Hindlimb muscle (tissue), 1 donor: ENCODE results near the gene CACNA1H. TPM values are rescaled to one million over a fixed set of nuclear protein-coding genes. Genes with fewer than 3 reads are reported as not detected.
"Not testable (repeated sequence)": the region's sequence is repeated elsewhere in the genome, so short reads cannot be mapped to it uniquely, and the experiment has no call there.

Experiments
- DNase-seq: peaks from one replicate; pipeline ENCODE4 v3.0.0-alpha.2; 2013
- polyA plus RNA-seq: library from polyadenylated mRNA; unstranded; fragments of 120-200 nt; gene quantifications from one replicate; pipeline ENCODE4 v1.2.1, GENCODE V29; 2013; ENCODE audit not compliant: insufficient read length

Gene CACNA1H
- polyA plus RNA-seq, 1 donor, result 69.6 TPM

DNA sequence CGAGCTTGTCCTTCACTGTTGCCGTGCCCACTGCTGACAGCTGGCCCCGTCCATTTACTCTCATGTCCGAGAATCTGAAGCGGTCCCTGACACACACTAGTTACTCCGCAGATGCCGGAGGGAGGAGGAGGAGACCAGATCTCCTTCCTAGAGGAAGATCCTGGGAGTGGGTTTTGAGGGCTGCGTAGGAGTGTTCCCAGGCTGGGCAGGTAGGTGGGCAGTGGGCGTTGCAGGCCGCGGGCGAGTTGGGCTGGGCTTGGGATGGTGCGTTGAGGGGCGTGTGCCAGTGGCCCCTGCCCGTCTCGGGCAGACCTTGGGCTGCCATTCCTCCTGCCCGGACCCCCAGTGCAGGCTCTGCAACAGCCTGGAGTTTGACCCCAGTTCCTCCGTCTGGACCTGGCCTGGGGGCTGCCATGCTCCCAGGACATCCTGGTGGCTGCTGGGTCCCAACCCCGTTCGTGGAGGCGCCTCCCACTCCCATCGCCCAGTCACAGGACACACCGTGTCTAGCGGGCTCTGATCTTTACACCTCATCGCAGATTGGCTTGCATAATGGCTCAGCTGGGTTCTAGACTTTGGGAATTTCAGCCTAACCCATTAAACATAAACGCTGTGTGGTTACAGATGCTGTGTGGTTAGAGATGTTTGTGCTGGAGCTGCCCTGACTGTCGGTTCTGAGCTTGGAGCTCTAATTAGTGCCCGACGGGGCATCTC lies 22.8 kb downstream of the CACNA1H start:
- no peak for DNase-seq

DNA sequence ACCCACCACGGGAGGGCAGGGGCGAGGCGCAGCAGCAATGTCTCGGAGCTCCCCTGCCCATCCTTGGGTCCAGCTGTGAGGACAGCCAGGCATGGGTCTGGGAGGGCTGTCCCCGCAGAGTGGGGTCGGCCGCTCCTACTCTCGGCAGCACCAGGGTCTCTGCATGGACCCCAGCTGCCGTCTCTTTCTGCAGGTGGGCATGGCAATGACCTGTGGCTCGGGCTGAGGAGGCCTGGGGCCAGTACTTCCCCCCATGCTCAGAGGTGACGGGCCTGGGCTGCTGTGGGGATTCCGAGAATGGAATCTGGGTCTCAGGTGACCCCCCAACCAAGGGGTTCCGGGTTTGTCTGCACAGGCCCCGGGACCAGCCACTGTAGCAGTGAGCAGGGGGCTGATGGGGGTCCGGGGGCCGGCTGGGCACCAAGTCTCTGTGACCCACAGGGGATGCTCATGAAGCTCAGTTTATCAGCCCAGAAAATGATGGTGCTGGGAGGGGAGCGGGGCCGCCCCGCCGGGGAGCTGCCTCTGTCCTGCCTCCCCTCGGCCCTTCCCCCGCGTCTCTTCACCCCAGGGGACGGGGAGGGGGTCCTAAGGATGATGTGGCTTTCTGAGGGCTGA lies 23.5 kb downstream of the CACNA1H start:
- no peak for DNase-seq

DNA sequence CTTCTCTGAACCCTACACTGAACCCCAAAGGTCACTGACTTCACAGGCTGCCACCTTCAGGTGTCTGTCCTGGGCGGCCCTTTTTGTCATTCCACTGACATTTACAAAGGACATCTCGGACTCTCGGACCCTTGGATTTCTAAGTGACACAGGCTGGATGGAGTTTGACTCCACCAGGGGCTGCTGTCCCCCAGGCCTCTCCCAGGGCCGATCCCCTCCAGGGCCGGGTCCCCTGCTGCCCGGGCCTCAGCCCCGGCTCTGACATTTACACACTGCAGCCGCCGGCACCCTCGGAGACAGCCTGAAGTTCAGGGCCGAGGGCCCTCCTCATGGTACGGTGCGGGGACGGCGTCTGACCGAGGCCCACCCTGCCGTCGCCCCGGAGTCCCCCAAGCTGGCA lies 24.1 kb downstream of the CACNA1H start:
- no peak for DNase-seq

DNA sequence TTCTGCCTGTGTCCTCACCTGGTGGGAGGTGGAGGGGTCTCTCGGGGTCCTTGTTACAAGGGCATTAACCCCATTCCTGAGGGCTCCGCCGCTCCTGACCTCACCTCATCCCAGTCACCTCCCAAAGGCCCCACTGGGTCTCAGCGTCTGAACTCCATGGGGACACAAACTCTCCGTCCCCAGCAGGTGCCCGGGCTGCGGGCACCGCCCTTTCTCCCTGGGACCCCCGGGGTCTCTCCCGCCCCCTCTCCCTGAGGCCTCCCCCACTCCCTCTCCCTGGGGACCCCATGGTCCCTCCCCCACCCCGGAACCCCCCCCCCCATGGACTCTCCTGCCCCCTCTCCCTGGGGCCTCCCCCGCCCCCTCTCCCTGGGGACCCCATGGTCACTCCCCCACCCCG lies 24.8 kb downstream of the CACNA1H start:
- no peak for DNase-seq

DNA sequence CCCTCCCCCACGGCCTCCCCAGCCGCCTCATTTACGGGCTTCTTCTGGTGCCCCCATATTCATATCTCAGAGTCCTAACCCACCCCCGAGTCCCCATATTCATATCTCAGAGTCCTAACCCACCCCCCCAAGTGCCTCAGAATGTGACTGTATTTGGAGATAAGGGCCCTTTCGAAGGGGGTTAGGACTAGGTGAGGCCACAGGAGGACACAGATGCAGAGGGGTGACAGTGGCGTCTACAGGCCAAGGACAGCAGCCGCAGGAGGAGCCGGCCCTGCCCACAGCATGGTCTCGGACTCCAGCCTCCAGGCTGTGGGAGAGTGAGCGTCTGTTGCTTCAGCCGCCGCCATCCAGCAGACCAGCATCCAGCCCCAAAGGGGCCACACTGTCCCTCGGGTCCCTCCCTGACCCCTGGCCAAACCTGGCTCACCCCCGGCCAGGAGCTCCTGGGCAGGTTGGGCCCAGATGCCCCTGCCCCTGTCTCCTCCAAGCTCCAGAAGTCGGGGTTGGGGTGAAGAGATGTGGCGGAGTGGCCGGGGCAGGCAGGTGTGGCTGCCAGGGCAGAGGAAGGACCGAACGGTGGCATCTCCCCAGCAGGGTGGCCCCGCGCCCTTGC lies 25.5 kb downstream of the CACNA1H start:
- no peak for DNase-seq

DNA sequence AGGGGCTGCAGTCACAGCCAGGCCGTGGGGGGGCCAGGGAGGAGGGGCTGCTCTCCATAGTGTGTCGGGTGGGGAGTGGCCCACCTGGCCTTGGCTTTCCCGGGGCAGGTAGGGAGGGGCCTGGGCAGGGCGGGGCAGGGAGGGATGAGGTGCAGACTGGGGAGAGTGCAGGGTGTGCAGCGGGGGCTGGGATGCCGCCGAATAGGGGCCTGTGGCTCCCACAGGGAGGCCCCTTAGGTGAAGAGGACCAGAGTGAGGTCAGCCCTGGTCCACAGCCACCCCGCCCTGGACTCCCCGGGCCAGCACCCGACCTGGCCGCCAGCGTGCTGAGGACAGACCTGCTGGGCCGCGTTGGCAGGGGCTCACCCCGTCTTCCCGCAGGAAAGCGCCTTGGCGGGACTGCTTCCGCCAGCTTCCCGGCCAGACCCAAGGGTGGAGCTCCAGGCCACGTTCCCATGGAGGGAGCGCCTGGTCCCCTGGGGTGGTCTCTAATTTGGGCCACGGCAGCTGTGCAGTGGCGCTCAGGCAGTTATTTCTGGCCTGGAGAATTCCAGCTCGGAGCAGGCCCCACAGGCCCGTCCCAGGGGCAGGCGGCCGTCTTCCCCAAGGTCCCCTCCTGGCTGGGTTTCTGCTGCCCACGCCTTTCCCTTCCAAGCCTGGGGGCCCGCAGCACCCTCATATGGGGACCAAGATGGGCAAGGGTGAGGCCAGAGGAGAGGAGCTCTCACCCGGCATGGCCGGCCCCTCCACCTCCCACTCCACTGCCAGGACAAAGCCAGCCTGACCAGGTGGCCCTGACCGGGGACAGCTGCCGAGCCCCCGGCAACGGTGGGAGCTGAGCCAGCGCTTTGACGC lies 27.9 kb downstream of the CACNA1H start:
- peak; percentile 30 for DNase-seq

DNA sequence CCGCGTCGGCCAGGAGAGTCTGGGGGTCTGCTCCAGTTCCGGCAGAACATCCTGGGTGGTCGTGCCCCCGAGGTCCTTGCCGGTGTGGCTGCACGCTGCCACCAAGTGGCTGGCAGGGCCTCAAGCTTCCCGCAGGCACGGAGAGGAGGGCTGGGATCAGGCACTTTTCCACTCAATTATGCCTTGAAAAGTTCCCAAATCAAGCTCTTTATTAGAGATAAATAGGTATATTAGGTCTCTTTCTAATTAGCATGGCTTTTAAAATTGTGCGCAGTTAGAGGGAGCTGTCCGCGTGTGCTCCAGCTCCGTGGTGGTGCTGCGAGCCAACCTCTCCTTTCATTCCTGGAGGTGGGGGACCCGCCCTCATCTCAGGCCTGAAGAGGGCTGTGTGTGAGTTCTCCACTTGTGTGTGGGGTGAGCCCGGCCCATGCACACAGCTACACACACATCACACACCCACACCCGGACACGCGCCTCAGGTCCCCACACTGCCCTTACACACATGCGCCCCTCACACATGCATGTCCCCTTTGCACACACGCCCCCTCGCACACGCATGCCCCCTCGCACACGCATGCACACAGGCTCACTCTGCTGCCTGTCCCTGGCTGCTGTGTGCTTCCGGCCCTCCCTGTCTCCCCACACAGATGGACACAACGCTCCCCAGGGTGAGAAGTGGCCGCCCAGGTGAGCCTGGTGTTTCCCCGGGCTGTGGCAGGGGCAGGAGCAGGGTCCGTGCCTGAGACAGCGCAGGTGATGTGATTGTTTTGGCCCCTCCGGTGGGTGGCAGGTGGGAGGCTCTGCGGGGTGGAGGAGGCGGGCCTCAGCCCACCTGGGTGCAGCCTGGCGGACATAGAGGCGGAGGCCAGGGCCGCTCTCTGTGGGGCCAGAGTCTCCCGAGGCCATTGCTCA lies 28.8 kb downstream of the CACNA1H start:
- no peak for DNase-seq

DNA sequence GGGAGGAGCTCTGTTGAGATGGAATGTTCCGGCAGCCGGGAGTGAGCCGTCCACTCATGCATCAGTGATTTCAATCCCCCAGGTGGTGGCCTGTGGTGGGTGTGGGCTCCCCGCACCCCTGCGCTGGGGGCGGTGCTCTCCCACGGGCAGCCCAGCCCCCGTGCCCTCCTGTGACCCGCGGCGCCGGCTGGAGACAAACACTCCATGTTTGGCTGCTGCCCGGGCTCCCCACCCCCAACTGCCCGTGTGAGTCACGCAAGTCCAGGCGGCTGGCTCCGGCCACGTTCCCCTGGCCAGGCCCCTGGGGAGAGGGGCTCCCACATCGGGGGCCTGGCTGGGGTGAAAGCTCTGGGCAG lies 29.4 kb downstream of the CACNA1H start:
- DNase-seq, result no peak

DNA sequence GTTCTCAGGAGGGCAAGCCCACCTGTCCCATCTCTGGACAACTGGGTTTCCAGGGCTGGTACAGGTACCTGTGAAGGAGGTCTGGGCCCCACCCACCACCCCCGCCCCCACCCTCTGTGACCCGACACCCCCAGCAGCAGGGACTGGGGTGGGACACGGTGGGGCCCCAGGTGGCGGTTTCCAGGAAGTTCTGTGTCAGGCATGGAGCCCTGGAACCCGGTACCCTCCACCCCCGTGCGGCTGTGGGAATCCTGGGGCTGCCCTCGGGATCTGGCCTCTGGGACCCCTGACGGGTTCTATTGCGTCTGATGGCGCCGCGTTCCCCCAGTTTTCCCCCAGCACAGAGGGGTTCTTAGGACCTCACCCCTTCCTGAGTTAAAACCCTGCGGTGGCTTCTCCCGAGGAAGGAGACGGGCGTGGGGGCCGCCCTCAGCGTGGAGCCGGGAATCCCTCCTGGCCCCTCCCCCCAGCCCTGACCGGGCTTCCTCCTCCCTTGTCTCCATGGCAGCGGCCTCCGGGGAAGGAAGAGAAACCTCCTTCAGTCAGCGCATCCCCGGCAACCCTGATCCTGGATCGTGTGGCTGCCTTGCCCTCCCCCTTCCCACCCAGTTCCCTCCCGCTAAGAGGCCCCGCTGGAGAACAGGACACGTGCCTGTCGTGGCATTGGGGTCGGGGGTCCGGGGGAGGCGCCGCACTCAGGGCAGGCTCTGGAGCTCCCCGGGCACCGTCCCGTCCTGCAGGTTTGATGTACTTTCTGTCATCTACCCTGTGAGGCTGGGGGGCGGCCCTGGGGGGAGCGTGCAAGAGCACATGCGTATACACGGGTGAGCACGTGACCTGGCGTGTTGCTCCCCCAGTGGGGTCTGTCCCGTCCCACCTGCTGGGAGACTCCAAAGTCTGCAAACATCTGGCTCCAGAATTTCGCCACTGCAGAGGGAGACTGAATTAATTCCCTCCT lies 30.3 kb downstream of the CACNA1H start:
- no peak for DNase-seq

DNA sequence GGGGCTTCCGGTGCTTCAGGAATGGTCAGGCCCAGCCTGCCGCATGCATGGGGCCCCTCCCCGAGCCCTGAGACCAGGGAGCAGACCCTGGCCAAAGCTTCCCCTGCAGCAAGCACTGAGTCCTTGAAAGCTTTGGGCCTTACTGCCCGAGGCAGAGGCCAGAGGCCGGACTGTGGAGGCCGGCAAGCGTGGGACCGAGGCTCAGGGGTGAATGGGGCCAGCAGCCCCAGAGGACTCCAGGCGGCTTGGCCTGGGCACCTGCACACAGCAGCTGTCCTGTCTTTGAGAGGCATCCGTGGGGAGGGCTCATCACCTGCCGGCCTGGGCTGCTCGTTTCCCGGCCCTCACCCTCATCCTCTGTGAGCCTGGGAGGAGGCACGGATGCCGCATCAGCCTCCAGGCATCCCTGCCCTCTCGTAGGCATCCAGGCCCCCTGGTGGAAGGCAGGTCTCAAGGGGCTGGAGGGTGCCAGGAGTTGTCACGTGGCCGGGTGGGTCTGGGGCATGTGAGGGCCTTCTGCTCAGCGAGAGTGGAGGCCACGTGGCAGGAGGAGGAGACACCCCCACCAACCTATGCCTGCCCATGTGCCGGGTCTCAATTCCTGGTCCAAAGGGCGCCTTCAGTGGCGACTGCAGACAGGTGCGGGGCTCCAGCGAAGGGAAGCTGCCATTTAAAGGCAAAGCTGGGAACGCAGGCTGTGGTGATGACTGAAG lies 31.4 kb downstream of the CACNA1H start:
- no peak for DNase-seq

DNA sequence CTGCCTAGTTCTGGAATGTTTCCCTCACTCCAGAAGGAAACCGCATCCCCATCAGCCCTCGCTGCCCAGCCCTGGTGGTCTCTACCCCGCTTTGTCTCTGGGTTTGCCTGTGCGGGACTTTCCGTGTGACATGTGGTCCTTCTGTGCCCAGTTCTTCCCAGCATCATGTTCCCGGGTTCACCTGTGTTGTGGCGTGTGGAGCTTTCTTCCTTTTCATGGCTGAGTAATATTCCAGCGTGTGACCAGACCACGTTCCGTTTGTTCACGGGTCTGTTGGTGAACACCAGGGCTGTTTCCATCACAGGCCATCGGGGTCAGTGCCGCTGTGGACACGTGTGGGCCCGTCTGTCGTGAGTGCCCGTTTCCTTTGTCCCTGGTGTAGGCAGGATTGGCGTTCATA lies 32.1 kb downstream of the CACNA1H start:
- DNase-seq, result no peak

DNA sequence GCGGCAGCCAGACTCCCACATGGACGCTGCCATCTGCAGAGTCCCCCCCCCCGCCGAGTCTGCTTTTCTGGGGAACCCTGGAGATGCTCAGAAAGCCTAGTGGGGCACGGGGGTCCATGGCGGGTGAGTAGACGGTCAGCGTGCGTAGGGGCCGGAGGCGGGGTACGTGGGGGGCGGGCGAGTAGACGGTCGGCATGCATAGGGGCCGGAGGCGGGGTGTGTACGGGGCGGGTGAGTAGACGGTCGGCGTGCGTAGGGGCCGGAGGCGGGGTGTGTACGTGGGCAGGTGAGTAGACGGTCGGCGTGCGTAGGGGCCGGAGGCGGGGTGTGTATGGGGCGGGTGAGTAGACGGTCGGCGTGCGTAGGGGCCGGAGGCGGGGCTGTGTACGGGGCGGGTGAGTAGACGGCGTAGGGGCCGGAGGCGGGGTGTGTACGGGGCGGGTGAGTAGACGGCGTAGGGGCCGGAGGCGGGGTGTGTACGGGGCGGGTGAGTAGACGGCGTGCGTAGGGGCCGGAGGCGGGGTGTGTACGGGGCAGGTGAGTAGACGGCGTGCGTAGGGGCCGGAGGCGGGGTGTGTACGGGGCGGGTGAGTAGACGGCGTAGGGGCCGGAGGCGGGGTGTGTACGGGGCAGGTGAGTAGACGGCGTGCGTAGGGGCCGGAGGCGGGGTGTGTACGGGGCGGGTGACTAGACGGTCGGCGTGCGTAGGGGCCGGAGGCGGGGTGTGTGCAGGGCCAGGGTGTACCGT lies 32.7 kb downstream of the CACNA1H start:
- not testable (repeated sequence) for DNase-seq

DNA sequence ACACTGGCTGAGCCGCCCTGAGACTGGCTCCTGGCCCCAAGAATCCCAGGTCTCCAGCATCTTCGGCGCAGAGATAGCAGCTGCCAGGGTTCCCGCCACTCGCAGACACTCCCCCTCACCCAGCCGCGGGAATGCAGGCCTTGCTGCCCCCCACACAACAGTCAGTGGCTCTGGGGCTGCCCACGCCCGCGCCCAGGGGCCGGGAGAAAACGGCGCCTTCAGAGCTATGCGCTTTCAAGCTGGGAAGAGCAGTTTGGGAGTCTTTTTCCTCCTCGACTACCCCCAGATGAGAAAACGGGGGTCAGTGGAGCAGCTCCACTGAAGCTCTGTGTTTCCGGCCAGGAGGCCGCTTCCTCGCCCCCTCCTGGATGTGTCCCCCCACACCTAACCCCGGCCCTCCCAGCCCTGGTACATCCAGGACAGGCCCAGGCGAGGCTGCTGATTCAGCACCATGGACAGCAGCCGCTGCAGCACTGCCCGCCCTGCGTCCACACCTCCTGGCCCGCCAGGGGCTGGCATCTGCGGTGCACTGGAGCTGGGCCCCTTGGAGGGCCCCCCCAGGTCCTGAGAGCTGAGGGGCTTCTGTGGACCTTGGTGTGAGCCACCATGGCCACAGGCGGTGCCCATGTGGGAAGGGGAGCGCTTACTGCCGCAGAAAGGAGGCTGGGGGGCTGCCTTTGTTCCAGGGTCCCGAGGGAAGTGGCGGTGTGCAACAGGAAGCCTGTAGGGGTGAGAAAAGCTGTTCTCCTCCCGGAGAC lies 35.7 kb downstream of the CACNA1H start:
- peak; percentile 46 for DNase-seq

DNA sequence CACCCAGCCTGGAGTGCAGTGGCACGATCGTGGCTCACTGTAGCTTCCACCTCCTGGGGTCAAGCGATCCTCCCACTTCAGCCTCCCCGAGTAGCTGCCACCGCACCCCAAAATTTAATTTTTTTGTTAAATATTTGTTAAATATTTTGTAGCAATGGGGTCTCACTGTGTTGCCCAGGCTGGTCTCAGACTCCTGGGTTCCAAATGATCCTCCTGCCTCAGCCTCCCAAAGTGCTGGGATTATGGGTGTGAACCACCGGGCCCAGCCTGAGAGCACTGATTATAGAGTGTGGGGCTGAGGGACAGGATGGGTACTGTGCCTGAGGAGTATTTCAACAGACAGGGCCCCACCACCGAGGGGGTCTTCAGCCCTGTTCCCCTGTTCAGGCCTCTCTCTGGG lies 36.5 kb downstream of the CACNA1H start:
- no peak for DNase-seq

DNA sequence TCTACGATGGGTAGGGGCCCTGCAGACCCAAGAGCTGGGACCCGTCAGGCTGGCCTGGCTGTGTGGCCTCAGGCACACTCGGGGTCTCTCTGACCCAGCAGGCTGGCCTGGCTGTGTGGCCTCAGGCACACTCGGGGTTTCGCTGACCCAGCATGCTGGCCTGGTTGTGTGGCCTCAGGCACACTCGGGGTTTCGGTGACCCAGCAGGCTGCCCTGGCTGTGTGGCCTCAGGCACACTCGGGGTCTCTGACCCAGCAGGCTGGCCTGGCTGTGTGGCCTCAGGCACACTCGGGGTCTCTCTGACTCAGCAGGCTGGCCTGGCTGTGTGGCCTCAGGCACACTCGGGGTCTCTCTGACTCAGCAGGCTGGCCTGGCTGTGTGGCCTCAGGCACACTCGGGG lies 37.9 kb downstream of the CACNA1H start:
- not testable (repeated sequence) for DNase-seq

DNA sequence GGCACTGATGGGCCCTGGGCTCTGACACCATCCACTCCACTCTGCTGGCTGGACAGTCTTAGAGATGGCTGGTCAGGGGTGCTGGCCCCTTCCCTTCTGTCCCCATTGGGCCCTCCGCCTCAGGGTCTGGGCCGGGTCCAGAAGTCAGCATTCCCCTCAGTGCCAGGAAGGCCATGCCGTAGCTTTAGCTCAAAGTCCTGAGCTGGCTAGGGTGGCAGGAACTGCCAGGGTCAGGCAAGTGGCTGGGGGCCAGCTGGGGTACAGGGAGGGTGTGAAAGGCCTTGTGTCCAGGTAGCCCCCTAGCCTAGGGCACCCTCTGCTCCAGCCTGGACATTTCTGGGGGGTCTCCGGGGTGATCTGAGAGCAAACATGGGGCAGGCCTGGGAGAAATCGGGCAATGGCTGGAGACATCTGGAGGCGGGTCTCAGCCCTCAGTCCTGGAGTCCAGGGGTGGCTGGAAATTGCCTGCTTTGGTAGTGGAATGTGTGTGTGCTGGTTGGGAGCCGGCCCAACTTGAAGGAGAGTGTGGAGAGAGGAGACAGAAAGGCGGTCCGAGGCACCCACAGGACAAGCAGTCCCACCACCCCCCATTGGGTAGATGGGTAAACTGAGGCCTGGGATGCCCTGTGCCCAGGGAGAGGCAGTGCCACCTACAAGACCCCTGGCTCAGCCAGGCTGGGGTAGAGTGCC lies 39.6 kb downstream of the CACNA1H start:
- DNase-seq, result no peak

DNA sequence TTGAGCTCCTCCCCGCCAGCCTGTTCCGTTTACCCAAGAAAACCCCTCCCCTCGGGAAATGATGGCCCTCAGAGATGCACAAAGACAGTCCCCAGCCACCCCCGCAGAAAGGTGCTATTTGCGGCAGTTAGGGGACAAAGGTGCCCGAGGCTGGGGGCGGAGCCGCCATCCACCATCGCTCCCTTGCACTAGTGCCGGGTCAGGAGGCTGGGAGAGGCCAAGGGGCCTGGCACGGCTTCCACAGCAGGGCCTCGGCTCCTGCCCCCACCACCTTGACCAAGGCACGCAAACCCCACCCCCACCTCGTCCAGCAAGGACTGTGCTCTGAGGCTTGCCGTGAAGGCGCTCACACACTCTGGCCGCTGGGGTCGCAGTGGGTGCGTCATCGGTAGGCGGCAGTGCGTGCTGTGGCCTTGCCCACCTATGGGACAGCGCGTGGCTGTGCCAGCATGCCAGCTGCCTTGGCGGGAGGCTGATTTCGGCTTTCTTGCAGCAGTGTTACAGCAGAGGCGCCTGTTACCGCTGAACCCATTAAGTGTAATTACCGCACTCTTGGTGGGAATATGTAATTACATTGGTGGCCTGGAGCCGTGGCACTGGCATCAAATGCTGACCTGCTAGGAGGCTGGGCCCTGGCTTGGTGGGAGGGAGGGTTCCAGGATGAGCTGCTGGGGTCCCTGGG lies 40.4 kb downstream of the CACNA1H start:
- no peak for DNase-seq
